Gastroesophageal sphincter (tissue), 3 donors: ENCODE measurements around the gene LPCAT1.

ENCODE experiments used
- CTCF ChIP-seq, 4 experiments: fragments of 200-600 bp in 2 of 4; fragments of 450-650 bp in 2 of 4; sonication (generic) in 1 of 4; IDR thresholded peaks; one replicate each; pipeline ENCODE4 v1.5.1; 2017 to 2019; ENCODE audit warnings: antibody characterized with exemption in 4 of 4, mild to moderate bottlenecking in 2 of 4, moderate library complexity in 2 of 4
- EP300 ChIP-seq: sonication (generic); formaldehyde crosslinking; IDR thresholded peaks from one replicate; pipeline ENCODE4 v1.6.1; 2017; ENCODE audit warnings: antibody characterized with exemption, mild to moderate bottlenecking
- POLR2AphosphoS5 ChIP-seq: sonication (generic); formaldehyde crosslinking; IDR thresholded peaks from one replicate; pipeline ENCODE4 v1.6.1; 2017; ENCODE audit warnings: antibody characterized with exemption

DNA sequence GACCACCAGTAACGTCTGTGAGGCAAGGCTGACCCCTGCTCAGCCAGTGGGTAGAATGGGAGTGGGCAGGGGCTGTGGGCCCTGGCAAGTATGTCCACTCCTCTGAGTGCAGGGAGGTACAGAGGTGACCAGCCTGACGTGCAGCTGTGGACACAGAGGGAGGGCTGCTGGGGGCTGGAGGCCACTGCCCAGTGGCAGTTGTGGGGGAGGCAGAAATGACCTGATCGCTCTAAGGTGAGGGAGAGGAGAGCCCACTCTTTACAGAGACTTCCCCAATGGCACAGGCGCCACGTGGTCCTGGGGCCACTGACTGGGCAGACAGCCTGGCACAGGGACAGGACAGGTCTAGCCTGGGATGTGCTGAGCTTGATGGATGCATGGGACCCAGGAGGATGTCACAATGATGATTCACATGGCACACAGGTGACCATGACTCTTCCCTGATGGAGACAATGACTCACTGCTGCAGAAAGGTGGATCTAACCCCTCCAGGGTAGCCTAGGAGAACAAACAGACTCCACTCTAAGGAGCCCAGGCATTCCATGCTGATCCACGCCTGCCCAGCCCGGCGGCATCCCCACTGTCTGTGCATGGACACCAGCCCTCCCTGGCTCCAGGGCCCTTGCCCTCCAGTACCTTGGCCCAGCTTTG, 7.7 kb downstream of the LPCAT1 start:
- TF ChIP-seq CTCF (IDR thresholded peaks at IDR 0.05) (no peak), EP300 (no peak), POLR2AphosphoS5 (no peak)
